Stomach (tissue), 9 donors: Measurements from ENCODE around the gene TOB2. TPM values are rescaled to one million over a fixed set of nuclear protein-coding genes. Genes with fewer than 3 reads are reported as not detected.

Experiments
- DNase-seq, 2 donors: peaks; one replicate each; pipeline versions ENCODE4 v3.0.0 to v3.0.0-alpha.2; 2013 to 2019
- H3K27ac ChIP-seq, 5 donors: fragments of 200-600 bp in 4 of 5; sonication (generic) in 4 of 5; one replicate each; pipeline ENCODE4 v1.5.1; 2013 to 2019; ENCODE audit warnings: mild to moderate bottlenecking in 1 of 5, moderate library complexity in 1 of 5
- H3K27me3 ChIP-seq, 3 donors: fragments of 200-600 bp; sonication (generic); one replicate each; pipeline ENCODE4 v1.5.1; 2017 to 2019; ENCODE audit warnings: mixed run types in 1 of 3
- H3K36me3 ChIP-seq, 4 donors: fragments of 200-600 bp; sonication (generic); 1 replicate in 3 of 4; 2 replicates in 1 of 4; pipeline ENCODE4 v1.5.1; 2016 to 2019
- H3K4me1 ChIP-seq, 4 donors: fragments of 200-600 bp; sonication (generic); one replicate each; pipeline ENCODE4 v1.5.1; 2016 to 2019
- H3K4me3 ChIP-seq, 4 donors: fragments of 200-600 bp; sonication (generic) in 3 of 4; one replicate each; pipeline ENCODE4 v1.5.1; 2016 to 2019; ENCODE audit warnings: mild to moderate bottlenecking in 1 of 4
- H3K9me3 ChIP-seq, 4 donors: fragments of 200-600 bp; sonication (generic); one replicate each; pipeline ENCODE4 v1.5.1; 2016 to 2019
- CTCF ChIP-seq, 7 experiments: fragments of 450-650 bp in 4 of 7; fragments of 200-600 bp in 3 of 7; sonication (generic) in 3 of 7; IDR thresholded peaks; one replicate each; pipeline ENCODE4 v1.5.1; 2016 to 2019; ENCODE audit warnings: antibody characterized with exemption in 7 of 7, control low read depth in 2 of 7, mild to moderate bottlenecking in 1 of 7
- EP300 ChIP-seq: sonication (generic); formaldehyde crosslinking; IDR thresholded peaks from one replicate; pipeline ENCODE4 v1.6.1; 2017; ENCODE audit warnings: antibody characterized with exemption
- POLR2A ChIP-seq, 4 donors: fragments of 450-650 bp; IDR thresholded peaks; one replicate each; pipeline ENCODE4 v1.6.1; 2016; ENCODE audit warnings: antibody characterized with exemption in 4 of 4, control low read depth in 2 of 4, mild to moderate bottlenecking in 1 of 4, moderate library complexity in 1 of 4
- POLR2AphosphoS5 ChIP-seq, 3 donors: sonication (generic); formaldehyde crosslinking; IDR thresholded peaks; one replicate each; pipeline ENCODE4 v1.6.1; 2016; ENCODE audit warnings: antibody characterized with exemption in 3 of 3
- WGBS, 5 donors: extraction: QIAGEN DNeasy Blood & Tissue Kit in 3 of 5; methylation state at CpG; one replicate each; pipeline versions ENCODE4 v1.1.5 to v1.1.7; 2013 to 2018; 5-methylcytosine and 5-hydroxymethylcytosine counted together
- intact Hi-C: fragments of 100-400 bp; cut with DNase I; formaldehyde crosslinking; loops from one replicate; pipeline ENCODE4 v1.15.1; 2023; ENCODE audit warnings: low total_unique reads
- polyA plus RNA-seq, 3 donors: library from polyadenylated mRNA; stranded (reverse); fragments of 200-250 nt; gene quantifications; one replicate each; pipeline ENCODE4 v1.2.3, GENCODE V29; 2013
- total RNA-seq, 5 donors: library from RNA; depleted of rRNA; stranded (reverse); fragments of >200 nt; gene quantifications; one replicate each; pipeline versions ENCODE4 v1.1.0 to v1.2.3, GENCODE V29; 2014 to 2016
- donor health status: healthy with polysubstance abuse.
- donor health status: Bipolar disorder and iron deficiency.
- donor health status: healthy.

The TOB2 gene
- total and polyA plus RNA-seq, 8 donors: 11.0 to 42.4 (median 24.5) TPM

- TF ChIP-seq CTCF (IDR thresholded peaks at IDR 0.05) (no peak), POLR2AphosphoS5 (IDR thresholded peaks at IDR 0.05) (peak in 1 of 3 donors; percentile 82), POLR2A (IDR thresholded peaks at IDR 0.05) (no peak), EP300 (peak; percentile 99)
- DNase-seq: peak in 1 of 2 donors; percentile 50
- peak overlapping the region; percentile 32 to 100 (median 100) for H3K27ac ChIP-seq
- intact Hi-C loops: no loop called here
- no peaks in the 10 kb centered on the region for H3K9me3 ChIP-seq
- WGBS, 5 donors: 46 to 71% (median 58%) methylated on average over 6 to 7 of the region's 7 CpGs
- H3K4me3 ChIP-seq: no peak overlapping the region
- no peaks in the 10 kb centered on the region for H3K27me3 ChIP-seq
- H3K36me3 ChIP-seq: no peaks in the 10 kb centered on the region
- H3K4me1 ChIP-seq: peaks cover 33 to 60% (median 46%) of the 10 kb centered on the region in 4 donors
Observed at GRCh38 chr22:41410311-41410751, 36.3 kb downstream of the TOB2 start.

- no peaks in the 10 kb centered on the region for H3K36me3 ChIP-seq
- peak overlapping the region in 4 of 5 donors; percentile 4 to 100 (median 66) for H3K27ac ChIP-seq
- 37 to 72% (median 58%) methylated on average over 8 of the region's 8 CpGs for WGBS, 5 donors
- TF ChIP-seq EP300: no peak
- TF ChIP-seq POLR2AphosphoS5 (IDR thresholded peaks at IDR 0.05): no peak
- TF ChIP-seq POLR2A (IDR thresholded peaks at IDR 0.05): no peak
- no peak for TF ChIP-seq CTCF (IDR thresholded peaks at IDR 0.05)
- DNase-seq: peak in 1 of 2 donors; percentile 35
- H3K4me3 ChIP-seq: no peak overlapping the region
- H3K9me3 ChIP-seq: no peaks in the 10 kb centered on the region
- intact Hi-C loops: no loop called here
- H3K27me3 ChIP-seq: no peaks in the 10 kb centered on the region
- peaks cover 27 to 58% (median 39%) of the 10 kb centered on the region in 4 donors for H3K4me1 ChIP-seq
Observed at GRCh38 chr22:41408665-41409064, 37.9 kb downstream of the TOB2 start.

GRCh38 chr22:41407433-41407832, 39.2 kb downstream of the TOB2 start:
- 83 to 86% (median 85%) methylated on average over 3 of the region's 3 CpGs for WGBS, 5 donors
- Histone ChIP-seq H3K9me3 (no peaks in the 10 kb centered on the region), H3K27ac (peak overlapping the region in 2 of 5 donors; percentile 31 to 100), H3K4me1 (peaks cover 28 to 61% (median 41%) of the 10 kb centered on the region in 4 donors), H3K27me3 (no peaks in the 10 kb centered on the region), H3K36me3 (no peaks in the 10 kb centered on the region), H3K4me3 (no peak overlapping the region)
- DNase-seq: no peak
- intact Hi-C loops: no loop called here
- no peak for TF ChIP-seq POLR2A (IDR thresholded peaks at IDR 0.05)

- Histone ChIP-seq H3K4me1 (peaks cover 30 to 61% (median 40%) of the 10 kb centered on the region in 4 donors), H3K9me3 (no peaks in the 10 kb centered on the region), H3K27me3 (no peaks in the 10 kb centered on the region), H3K27ac (peak overlapping the region in 1 of 5 donors; percentile 100), H3K36me3 (no peaks in the 10 kb centered on the region), H3K4me3 (no peak overlapping the region)
- TF ChIP-seq EP300 (no peak), POLR2A (IDR thresholded peaks at IDR 0.05) (no peak), CTCF (IDR thresholded peaks at IDR 0.05) (no peak), POLR2AphosphoS5 (IDR thresholded peaks at IDR 0.05) (no peak)
- no peak for DNase-seq
- intact Hi-C loops: no loop called here
Observed at GRCh38 chr22:41406410-41406809, 40.2 kb downstream of the TOB2 start.

GRCh38 chr22:41405588-41405987, 41.0 kb downstream of the TOB2 start:
- Histone ChIP-seq H3K27me3 (no peaks in the 10 kb centered on the region), H3K36me3 (no peaks in the 10 kb centered on the region), H3K27ac (peak overlapping the region in 1 of 5 donors; percentile 62), H3K4me1 (peaks cover 22 to 59% (median 36%) of the 10 kb centered on the region in 4 donors), H3K4me3 (no peak overlapping the region), H3K9me3 (no peaks in the 10 kb centered on the region)
- TF ChIP-seq POLR2A (IDR thresholded peaks at IDR 0.05) (no peak), POLR2AphosphoS5 (IDR thresholded peaks at IDR 0.05) (no peak), EP300 (no peak), CTCF (IDR thresholded peaks at IDR 0.05) (no peak)
- WGBS, 5 donors: 78 to 88% (median 83%) methylated on average over 8 of the region's 8 CpGs
- no peak for DNase-seq
- intact Hi-C loops: loop anchor here (2.0 kb wide), 1 partner anchor 111 kb away; no protein-coding TSS in a partner anchor
